Astrocyte of the hippocampus (primary cell): ENCODE measurements around the gene WFS1.

Source experiments
- DNase-seq: peaks from one replicate; pipeline ENCODE4 v3.0.0; 2011; ENCODE audit warnings: low read depth, low spot score

Gene WFS1

GRCh38 chr4:6298035-6298434 is 28.4 kb downstream of the WFS1 start:
- no peak for DNase-seq

DNA sequence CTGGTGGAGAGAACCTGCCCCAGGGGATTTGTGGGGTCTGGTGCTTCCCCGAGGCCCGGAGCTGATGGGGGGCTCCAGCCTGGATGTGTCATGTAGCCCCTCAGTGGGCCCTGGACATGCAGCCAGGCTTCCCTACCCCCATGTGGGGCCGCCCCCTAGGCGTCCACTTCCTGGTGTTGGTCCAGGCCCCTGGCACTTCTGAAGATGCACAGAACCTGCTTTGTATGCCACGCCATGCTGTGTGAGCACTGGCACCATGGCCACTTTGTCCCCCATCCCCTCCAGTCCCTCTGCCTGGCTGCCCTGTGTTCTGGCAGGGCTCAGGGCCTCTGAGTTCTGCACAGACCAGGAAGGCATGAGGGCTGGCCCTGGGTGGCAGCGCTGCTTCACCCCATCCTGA is 29.2 kb downstream of the WFS1 start:
- no peak for DNase-seq

DNA sequence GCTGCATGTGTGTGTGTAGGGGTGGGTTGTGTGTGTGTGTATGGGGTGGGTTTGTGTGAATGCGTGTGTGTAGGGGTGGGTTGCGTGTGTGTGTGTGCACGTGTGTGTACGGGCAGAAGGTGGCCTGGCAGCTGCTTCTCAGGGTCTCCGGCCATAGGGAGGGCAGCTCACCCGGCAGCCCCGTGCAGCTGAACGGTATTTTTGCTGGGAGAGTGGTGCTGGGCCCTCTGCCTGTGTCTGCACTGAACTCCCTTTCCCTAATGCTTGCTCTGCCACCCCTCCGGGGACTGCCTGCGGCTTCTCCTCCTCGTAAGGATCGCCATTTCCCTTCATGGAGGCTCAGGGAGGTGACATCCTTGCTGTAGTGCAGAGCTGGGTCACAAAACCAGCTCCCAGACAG is 30.2 kb downstream of the WFS1 start:
- DNase-seq: no peak

DNA sequence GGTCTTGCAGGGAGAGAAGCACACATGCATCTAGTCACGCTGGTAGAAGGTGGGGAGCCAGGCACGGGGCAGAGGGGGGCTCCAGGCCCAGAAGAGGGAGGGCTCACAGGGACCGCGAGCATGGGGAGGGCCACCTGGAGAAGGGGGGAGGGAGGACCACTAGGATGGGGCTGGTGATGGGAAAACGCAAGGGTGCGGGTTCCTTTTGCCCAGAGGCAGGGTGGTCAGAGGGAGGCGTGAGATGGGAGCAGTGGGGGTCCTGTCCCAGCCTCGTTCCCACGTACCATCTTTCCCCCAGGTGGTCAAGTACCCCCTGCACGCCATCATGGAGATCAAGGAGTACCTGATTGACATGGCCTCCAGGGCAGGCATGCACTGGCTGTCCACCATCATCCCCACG is 30.7 kb downstream of the WFS1 start:
- DNase-seq: no peak

GRCh38 chr4:6301051-6301731 is 31.5 kb downstream of the WFS1 start:
- no peak for DNase-seq

GRCh38 chr4:6301732-6302442 is 32.2 kb downstream of the WFS1 start:
- no peak for DNase-seq

DNA sequence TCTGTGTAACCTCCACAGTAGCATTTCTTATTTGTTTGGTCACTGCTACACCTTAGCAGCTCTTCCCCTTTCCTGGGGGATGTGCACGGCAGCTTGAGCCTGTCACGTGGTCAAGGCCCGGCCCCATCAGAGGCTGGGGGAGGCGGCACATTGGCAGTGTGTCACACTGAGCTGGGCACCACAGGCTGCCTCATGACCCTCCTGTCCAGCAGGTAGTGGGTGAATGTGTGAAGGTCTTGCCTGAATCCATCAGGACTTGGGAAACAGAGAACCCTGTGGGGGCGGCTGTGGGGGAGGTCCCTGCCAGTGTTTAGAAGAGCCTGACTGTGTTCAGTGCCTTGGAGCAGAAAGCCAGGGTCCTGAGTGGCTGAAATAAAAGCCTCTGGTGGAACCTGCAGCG is 33.2 kb downstream of the WFS1 start:
- DNase-seq: no peak

GRCh38 chr4:6303943-6304342 is 34.3 kb downstream of the WFS1 start:
- no peak for DNase-seq

GRCh38 chr4:6306299-6306698 is 36.6 kb downstream of the WFS1 start:
- DNase-seq: no peak

DNA sequence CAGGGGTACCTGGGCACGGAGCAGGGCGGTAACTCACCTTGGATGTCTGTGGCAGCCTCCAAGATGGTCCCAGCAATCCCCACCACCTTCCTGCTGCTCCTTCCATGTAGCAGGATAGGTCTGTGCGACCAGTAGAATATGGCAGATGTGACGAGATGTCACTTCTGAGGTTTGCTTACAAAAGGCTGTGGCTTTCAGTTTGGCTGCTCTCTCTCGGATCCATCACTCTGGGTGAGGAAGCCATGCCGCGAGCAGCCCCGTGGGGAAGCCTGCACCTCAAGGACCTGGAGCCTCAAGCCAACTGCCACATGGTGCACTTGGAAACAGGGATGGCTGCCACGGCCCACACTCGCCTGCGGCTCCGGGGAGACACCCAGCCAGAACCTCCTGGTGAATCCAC is 37.6 kb downstream of the WFS1 start:
- DNase-seq: no peak

GRCh38 chr4:6307891-6308290 is 38.2 kb downstream of the WFS1 start:
- no peak for DNase-seq

GRCh38 chr4:6308899-6309643 is 39.4 kb downstream of the WFS1 start:
- DNase-seq: peak; percentile 62

DNA sequence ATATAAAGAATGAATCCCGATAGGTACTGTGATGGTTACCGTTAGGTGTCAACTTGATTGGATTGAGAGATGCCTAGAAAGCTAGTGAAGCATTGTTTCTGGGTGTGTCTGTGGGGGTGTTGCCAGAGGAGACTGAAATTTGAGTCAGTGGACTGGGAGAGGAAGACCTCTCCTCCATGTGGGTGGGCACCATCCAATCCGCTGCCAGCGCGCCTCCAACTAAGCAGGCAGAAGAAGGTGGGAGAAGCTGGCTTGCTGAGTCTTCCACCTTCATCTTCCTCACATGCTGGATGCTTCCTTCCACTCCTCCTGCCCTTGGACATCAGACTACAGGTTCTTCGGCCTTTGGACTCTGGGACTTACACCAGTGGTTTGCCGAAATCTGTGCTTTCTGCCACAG is 40.1 kb downstream of the WFS1 start:
- DNase-seq: no peak

DNA sequence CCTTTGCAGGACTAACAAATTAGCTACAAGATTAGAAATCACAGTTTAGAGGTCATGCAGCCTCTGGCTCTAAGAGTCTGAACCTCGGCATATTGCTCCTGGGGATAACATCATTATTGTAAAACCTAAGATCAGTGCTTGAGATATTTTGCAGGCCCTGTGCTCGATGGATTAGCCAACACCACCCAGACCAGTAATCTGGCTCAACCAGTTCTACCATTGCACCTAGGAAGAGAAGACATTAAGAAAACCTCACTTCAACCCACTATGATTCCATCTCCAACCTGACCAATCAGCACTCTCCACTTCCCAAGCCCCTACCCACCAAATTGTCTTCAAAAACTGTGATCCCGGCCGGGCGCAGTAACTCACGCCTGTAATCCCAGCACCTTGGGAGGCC is 43.6 kb downstream of the WFS1 start:
- DNase-seq: no peak

- no peak for DNase-seq
Observed at GRCh38 chr4:6316461-6317003, 46.9 kb downstream of the WFS1 start.

DNA sequence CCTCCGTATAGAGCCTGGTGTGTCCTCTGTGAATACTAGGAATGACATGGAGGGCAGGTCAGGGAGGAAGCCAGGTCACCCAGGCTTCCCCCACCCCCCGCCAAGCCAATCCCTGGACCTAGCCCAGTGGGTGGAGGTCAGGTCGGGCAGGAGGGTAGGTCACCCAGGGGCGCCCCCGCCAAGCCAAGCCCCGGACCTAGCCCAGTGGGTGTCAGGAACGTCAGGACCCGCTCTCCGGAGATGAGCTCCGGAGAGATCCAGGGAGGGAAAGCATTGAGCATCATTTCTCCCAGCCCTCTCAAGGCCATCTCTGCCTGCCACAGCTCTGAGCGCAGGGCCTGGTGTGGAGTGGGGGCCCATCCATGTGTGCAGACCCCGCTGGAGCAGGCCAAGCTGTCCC is 48.6 kb downstream of the WFS1 start:
- no peak for DNase-seq

DNA sequence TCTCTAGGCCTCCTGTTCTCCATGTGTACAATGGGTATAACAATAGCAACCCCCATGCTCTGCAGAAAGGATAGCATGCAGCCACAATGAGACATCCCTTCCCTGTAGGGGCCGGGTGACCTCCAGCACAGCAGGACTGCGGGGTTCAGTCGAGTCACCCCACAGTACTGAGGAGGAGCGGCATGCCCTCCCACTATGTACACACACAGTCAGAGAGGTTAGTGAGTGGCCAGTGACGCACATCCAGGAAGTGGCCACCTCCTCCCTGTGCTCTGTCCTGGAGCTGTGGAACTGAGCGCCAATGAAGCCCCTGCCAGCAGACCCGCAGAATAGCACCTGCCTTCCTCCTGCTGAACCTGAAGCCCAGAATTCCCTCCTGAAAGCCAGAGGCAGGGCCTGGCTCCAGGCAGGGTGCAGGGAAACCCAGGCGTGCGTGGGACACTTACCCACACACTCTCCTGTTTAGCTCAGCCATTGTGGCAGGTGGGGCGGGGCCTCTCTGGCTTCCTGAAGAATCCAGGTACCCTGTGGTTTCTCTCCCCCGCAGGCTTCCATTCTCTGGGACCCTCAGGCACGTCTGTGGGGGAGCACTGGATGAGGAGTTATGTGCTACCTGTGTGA is 50.0 kb downstream of the WFS1 start:
- no peak for DNase-seq

GRCh38 chr4:6320663-6321062 is 51.0 kb downstream of the WFS1 start:
- no peak for DNase-seq

GRCh38 chr4:6321361-6321760 is 51.7 kb downstream of the WFS1 start:
- DNase-seq: no peak

DNA sequence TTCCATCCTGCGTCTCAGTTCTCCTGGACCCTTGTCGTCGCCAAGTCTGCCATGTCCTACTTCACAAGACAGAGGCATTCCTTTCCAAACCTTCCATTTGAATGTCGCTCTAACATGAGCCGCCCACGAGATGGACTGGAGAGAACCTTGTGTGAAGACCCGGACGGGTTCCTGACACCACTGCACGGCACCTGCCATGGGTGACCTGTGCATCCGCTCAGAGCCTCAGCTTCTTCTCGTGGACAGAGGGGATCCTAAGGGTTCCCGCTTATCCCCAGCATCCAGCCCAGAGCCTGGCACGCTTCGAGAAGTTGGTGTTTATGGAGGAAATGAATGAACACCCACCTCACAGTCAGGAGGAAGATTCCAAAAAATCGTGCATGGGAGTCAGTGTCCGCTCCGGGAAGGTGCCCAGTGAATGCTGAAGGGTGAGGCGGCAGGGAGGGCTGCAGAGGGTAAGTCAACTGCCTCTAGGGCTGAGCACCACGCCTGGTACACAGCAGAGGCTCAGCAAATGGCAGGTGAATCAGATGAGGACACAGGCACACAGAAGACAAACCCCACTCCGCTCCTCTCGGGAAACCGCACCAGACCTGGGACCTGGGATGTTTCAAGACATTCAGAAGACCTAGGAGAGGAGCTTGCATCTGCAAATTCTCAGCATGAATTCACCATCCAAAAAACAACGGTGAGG is 52.6 kb downstream of the WFS1 start:
- DNase-seq: no peak

DNA sequence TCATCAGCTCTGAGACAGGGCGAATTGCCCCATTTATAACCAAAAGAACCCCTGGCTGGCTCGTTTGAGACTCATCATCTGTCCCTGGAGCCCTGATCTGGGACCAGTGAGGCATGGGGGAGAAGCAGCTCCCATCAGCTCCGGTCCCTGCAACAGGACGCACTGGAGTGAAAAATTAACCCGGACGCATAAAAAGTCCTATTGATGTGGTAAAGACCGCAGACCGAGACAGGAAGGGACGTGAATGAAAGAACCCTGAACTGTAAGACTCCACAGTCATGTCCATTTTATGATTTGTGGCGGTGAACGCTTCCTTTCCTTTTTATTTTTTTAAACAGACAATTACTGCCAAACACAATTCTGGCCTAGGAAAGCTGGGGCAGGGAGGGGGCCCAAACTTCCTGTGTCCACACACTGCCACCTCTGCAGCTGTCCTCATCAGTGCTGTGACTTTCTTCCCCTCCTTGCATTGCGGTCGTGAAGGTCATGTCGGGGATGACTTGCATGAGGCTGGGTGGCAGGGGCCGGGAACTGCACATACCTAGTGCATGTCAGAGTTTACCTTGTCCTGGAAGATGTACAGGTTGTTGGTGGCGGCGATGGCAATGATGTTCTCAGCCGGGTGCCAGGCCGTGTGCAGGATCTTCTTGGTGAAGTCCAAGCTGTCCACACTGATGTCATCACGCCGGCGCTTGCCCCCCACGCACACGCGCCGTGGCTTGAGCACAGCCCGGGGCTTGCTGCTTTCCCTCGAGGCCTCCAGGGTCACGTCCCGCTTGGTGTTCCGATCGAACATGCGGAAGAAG is 53.3 kb downstream of the WFS1 start:
- no peak for DNase-seq
